Limb (tissue), 2 donors: Measurements from ENCODE around the gene SELPLG.

Source experiments
- DNase-seq, 2 donors: peaks; one replicate each; pipeline ENCODE4 v3.0.0-alpha.2; 2016; ENCODE audit errors: extremely low spot score in 2 of 2

SELPLG gene

GRCh38 chr12:108572166-108572790 is 61.4 kb downstream of the SELPLG start:
- peak in 1 of 2 donors; percentile 2 for DNase-seq
